Central memory CD4-positive, alpha-beta T cell (primary cell): ENCODE results near the gene KLHL6.
"Not testable (repeated sequence)": the region's sequence is repeated elsewhere in the genome, so short reads cannot be mapped to it uniquely, and the experiment has no call there.

ENCODE experiments used
- DNase-seq: peaks from one replicate; pipeline ENCODE4 v3.0.0; 2022

Gene KLHL6

DNA sequence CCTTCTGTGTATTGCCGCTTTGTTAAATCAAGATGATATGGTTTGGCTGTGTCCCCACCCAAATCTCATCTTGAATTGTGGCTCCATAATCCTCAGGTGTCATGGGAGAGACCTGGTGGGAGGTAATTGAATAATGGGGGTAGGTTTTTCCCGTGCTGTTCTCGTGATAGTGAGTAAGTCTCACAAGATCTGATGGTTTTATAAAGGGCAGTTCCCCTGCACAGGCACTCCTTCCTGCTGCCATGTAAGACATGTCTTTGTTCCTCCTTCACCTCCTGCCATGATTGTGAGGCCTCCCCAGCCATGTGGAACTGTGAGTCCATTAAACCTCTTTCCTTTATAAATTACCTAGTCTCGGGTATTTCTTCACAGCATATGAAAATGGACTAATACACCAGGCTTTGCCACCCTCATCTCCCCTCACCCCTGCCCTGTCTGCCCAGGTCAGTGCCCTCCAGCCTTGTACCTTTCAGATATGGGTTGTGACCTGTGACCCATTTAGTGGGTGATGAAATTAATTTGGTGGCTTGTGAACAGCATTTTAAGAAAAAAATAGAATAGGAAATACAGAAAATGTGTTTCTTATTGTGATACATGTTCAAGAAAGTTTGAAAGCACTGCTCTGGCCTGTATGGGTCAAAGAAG is 71.0 kb downstream of the KLHL6 start:
- DNase-seq, result no peak

DNA sequence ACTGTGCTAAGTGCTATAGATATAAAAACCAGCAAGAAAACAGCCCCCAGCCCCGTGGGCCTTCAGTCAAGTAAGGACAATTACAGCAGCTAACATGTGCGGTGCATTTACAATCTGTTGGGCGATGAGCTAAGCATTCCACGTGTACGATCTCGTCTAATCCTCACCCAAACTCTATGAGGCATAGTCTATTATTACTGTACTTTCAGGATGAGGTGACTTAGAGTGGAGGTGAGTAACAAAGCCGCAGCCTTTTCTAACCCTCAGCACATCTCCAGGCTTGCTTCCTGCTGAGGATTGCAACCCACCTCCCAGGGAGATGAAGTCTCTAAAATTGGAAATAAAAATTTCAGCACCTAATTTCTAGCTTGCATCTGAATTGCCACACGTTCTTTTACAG is 73.9 kb downstream of the KLHL6 start:
- no peak for DNase-seq

DNA sequence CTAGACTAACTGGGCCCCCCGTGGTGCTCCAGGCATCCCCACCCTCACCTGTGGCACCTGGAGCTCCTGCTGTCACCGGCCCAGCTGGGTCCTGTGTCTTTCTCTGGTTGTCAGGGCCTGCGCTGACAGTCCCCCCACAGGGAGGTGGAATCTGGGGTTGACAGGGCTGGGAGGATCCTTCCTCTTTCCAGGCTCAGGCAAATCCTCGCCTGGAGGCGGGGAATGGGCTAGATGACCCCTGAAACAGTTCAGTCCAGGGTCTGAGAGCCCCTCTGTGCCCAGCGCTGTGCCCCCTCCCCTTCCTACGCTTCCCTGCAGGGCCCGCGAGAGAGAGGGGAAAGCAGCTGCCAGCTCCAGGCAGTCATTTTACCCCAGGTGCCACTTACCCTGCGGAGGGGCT is 77.0 kb downstream of the KLHL6 start:
- DNase-seq, result no peak

DNA sequence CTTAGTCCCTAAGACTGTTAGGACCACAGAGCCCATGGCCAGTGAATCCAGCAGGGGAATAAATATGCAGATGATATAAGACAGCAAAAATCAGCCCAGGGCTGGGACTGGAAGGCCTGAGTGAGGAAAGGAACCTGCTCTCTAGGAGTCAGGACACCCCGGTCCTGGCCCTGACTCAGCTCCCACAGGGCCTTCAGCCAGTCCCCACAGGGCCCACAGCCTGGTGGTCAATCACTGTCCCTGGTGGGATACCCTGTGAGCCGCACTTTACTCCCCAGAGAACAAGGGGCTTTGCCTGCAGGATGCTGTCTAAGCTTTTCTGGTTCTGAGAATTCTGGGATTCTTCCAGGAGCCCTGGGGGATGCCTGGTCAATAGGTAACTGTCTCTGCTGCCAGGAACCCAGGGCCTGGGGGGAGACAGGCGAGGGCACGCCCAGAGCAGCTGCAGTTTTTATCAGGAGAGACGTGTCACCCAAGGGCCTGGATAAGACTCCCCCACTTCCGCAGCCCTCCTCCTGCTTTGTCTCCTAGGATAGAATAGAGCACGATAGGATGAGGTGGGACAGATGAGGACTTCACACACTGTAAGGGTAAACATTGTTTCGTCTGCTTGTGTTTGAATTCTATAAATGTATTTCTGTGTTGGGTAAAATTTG is 77.6 kb downstream of the KLHL6 start:
- DNase-seq, result no peak

GRCh38 chr3:183475764-183476162 is 79.7 kb downstream of the KLHL6 start:
- DNase-seq, result not testable (repeated sequence)

DNA sequence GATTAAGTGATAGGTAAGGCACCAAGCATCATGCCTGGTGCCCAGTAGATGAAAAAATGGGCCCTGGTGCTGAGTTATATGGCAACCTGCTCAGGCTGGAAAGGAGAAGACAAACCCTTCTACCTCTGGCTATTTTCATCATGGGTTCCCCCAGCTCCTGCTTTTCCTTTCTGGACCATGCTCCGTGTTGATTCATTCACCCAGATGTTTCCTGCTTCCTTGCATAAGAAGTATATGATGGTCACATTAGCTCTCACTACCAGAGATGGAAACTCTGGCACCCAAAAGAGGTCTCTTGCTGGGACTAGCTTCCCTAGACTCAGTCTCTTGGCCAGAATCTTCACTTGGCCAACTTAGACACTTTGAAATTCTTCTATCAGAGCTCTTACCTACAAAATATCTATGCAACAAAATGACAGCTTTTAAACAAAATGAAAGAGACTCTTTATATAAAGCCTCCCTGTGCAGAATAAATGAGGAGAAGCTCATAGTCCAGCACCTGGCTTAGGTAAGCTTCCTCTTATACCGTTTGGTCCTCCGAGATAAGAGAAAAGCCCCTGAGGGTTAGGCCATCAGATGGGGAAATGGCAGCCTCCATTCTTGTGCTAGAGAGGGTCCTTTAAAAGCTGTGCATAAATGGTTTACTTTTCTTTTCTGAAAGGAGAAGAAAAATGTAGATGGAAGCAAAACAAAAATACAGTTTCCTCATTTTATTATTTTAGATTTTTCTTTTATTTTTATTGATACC is 80.3 kb downstream of the KLHL6 start:
- DNase-seq, result no peak

- no peak for DNase-seq
Measured at GRCh38 chr3:183473969-183474368, 81.5 kb downstream of the KLHL6 start.

GRCh38 chr3:183472155-183472554 is 83.4 kb downstream of the KLHL6 start:
- no peak for DNase-seq

DNA sequence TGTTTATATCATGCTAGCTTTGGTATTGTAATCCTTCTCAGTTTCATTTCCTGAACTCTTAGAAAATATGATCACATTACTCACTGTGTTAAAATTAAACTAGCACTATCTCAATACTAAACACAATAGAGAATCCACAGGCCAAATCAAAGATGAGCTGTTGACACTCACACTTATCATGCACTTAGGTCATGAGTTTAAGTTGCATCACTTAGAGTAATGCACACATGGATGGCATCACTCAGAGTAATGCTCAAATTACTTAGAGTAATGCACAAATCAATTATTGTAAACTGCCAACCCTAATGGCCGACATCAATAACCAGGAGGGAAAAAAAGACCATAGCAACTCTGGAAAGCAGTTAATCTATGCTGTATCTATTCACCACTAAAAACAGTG is 87.1 kb downstream of the KLHL6 start:
- no peak for DNase-seq

GRCh38 chr3:183466575-183466974 is 88.9 kb downstream of the KLHL6 start:
- no peak for DNase-seq

DNA sequence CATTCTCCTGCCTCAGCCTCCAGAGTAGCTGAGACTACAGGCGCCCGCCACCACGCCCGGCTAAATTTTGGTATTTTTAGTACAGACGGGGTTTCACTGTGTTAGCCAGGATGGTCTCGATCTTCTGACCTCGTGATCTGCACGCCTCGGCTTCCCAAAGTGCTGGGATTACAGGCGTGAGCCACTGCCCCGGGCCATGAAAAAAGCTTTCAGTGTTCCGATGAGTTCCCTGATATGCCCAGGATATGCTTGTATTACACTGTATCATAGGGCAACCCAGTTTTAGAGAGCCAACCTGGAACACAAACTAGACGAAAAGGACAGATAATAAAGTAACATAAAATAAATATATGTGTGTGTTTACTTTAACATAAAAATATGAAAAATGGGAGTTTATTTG is 89.8 kb downstream of the KLHL6 start:
- not testable (repeated sequence) for DNase-seq

DNA sequence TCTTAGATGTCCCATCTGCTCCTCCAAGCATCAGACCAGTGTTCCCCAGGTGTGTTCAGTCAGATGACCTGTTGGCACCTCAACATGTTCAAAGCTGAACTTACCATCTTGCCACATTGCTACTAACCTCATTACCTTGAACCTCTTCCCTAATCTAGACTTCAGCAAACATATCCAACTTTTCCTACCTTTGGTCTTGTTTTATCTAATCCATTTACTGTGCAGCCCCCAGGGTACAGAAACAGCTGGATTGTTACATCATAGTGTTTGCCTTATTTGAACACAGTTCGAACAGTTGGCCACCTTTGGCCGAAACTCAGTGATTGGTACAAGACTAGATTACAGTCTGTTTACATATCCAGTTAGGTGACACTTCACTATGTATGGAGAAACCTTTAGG is 91.0 kb downstream of the KLHL6 start:
- DNase-seq, result no peak

- no peak for DNase-seq
Measured at GRCh38 chr3:183460081-183461055, 95.1 kb downstream of the KLHL6 start.

- DNase-seq, result no peak
Measured at GRCh38 chr3:183455089-183455488, 100.4 kb downstream of the KLHL6 start.

DNA sequence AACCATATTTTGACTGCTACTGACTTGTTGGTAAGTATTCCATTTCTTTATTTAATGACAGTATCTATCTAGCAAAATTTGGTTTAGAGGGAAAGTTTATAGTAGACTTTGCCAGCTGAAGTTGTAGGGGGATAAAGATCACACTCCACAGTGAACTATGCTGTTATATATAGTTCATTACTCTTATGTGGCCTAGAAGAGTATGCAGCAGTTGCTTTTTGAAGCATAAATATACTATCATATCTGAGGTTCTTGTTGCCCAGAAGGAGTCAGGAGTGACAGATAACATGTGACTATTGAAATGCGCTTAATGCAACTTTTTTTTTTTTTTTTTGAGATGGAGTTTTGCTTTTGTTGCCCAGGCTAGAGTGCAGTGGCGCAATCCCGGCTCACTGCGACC is 101.4 kb downstream of the KLHL6 start:
- no peak for DNase-seq

- no peak for DNase-seq
Measured at GRCh38 chr3:183449791-183450190, 105.7 kb downstream of the KLHL6 start.

GRCh38 chr3:183449391-183449790 is 106.1 kb downstream of the KLHL6 start:
- DNase-seq, result no peak

DNA sequence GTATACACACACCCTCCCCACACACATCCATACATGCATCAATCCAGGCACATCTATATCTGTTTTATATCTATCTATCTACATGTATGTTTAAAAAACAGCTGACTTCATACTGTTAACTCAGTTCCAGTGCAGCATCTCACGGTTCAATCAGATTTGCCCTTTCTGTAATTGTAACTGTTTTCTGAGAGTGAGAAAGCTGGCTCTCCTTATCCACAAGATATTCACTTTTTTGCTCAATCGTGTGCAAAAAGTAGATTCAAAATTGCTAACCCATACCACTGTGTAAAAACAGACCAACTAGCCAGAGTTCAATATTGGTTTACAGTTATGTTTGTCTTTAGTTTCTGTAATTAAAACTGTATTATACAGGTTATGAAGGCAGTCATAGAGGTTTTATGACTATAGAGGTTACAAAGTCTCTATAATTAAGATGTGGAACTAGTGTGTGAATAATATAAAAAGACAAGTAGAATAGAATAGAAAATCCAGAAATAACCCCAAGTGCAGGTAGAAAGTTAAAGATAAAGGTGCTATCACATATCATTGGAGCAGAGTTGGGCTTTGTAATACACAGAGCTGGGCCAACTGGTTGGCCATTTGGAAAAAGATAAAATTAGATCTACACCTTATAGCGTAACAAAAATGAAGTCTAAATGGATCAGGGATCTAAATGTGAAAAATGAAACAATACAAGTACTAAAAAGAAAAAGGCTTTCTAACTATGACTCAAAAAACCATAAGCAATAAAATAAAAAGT is 107.0 kb downstream of the KLHL6 start:
- no peak for DNase-seq

GRCh38 chr3:183447206-183448001 is 108.1 kb downstream of the KLHL6 start:
- DNase-seq, result peak; percentile 59

GRCh38 chr3:183446838-183447205 is 108.7 kb downstream of the KLHL6 start:
- no peak for DNase-seq

GRCh38 chr3:183444748-183445147 is 110.8 kb downstream of the KLHL6 start:
- no peak for DNase-seq
